Measurements from ENCODE around the gene PPM1H.

GRCh38 chr12:62717643-62718042, 217.3 kb downstream of the PPM1H start:
- TF ChIP-seq POLR2A (IDR thresholded peaks at IDR 0.05) (no peak), CTCF (IDR thresholded peaks at IDR 0.05) (no peak)

Measured in lower leg skin (tissue), 3 donors.